ENCODE measurements around the gene FGG. TPM values are rescaled to one million over a fixed set of nuclear protein-coding genes. Genes with fewer than 3 reads are reported as not detected.

Gene FGG
- total and polyA plus RNA-seq, 11 donors: 0.35 to 1.0 (median 0.50) TPM; not detected in 8

DNA sequence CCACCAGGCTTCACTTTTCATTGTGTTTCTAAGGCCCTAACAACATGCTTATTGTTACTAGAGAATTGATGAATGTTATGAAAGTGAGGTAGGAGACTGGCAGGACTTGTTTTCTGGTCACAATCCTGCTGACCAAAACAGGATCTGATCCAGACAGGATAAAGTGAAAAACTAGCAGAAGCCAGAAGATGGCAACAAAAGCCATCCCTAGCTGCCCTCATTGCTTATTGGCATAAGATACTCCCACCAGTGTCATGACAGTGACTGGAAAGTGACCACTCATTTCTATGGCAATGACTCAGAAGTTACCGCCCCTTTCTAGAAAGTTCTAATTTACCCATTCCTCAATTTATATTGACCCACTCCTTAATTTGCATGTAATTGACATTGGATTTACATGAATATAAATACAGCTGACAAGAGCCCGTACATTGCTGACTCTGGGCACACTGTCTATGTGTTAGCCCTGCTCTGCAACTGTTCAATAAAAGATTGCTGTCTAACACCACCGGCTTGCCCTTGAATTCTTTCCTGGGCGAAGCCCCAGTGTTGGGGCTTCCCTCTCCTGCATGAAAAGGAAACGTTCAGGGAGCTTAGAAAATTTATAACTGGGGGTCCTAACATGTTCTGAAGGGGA is 30.0 kb upstream of the FGG start:
- WGBS, 4 donors: 80 to 83% (median 82%) methylated on average over 5 of the region's 5 CpGs

DNA sequence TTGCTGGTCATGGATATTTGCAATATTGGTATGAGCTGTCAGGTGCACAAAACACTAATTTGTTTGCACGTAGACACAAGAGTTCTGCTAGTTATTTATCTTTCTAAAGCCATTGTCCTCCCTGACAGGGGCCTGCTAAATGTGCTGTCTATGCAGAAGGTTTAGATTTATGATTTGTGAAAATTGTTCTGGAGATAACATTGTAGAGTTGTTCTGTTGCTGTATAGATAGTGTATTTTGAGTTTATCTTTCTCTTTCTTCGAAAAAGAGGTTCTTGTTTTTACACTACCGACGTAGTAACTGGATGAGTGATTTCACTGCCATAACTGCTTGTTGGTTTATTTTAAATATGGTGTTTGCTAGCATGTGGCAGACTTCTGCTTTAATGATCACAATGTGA is 28.5 kb upstream of the FGG start:
- DNase-seq: no peak
- intact Hi-C loops (cut with DNase I): no loop called here
- H3K36me3 ChIP-seq: no peaks in the 10 kb centered on the region
- no peak overlapping the region for H3K4me3 ChIP-seq
- no peaks in the 10 kb centered on the region for H3K9me3 ChIP-seq
- TF ChIP-seq POLR2A (IDR thresholded peaks at IDR 0.05): no peak
- TF ChIP-seq, protein P1, sequence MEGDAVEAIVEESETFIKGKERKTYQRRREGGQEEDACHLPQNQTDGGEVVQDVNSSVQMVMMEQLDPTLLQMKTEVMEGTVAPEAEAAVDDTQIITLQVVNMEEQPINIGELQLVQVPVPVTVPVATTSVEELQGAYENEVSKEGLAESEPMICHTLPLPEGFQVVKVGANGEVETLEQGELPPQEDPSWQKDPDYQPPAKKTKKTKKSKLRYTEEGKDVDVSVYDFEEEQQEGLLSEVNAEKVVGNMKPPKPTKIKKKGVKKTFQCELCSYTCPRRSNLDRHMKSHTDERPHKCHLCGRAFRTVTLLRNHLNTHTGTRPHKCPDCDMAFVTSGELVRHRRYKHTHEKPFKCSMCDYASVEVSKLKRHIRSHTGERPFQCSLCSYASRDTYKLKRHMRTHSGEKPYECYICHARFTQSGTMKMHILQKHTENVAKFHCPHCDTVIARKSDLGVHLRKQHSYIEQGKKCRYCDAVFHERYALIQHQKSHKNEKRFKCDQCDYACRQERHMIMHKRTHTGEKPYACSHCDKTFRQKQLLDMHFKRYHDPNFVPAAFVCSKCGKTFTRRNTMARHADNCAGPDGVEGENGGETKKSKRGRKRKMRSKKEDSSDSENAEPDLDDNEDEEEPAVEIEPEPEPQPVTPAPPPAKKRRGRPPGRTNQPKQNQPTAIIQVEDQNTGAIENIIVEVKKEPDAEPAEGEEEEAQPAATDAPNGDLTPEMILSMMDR (IDR thresholded peaks at IDR 0.05): no peak
- H3K4me1 ChIP-seq: no peaks in the 10 kb centered on the region
- ATAC-seq: no peak
- H3K27me3 ChIP-seq: peaks cover 0 to 15% (median 0%) of the 10 kb centered on the region in 9 donors
- WGBS, 4 donors: 52 to 68% (median 60%) methylated on average over 4 of the region's 4 CpGs
- H3K27ac ChIP-seq: no peak overlapping the region

More for the DNA sequence above, 30.0 kb upstream of the FGG start:
- Histone ChIP-seq H3K36me3 (no peaks in the 10 kb centered on the region), H3K4me3 (no peak overlapping the region), H3K27me3 (peaks cover 0 to 21% (median 0%) of the 10 kb centered on the region in 9 donors), H3K9me3 (no peaks in the 10 kb centered on the region), H3K4me1 (no peaks in the 10 kb centered on the region), H3K27ac (no peak overlapping the region)
- TF ChIP-seq POLR2A (IDR thresholded peaks at IDR 0.05): no peak
- TF ChIP-seq, protein P1 (IDR thresholded peaks at IDR 0.05): no peak
- DNase-seq (no peak), ATAC-seq (no peak)
- intact Hi-C loops (cut with DNase I): no loop called here

DNA sequence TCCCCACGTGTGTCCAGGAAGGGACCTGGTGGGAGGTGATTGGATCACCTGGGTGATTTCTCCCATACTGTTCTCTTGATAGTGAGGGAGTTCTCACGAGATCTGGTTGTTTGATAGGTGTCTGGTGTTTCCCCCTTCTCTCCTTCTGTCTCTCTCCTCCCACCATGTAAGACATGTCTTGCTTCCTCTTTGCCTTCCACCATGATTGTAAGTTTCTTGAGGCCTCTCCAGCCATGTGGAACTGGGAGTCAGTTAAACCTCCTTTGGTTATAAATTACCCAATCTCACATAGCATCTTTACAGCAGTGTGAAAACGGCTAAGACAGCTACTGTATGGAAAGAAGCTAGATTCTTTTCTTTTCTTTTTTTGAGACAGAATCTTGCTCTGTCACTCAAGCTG is 21.6 kb upstream of the FGG start:
- no peaks in the 10 kb centered on the region for H3K4me1 ChIP-seq
- TF ChIP-seq POLR2A (IDR thresholded peaks at IDR 0.05): no peak
- TF ChIP-seq, protein P1 (IDR thresholded peaks at IDR 0.05): no peak
- H3K9me3 ChIP-seq: no peaks in the 10 kb centered on the region
- 46 to 57% (median 53%) methylated on average over 3 of the region's 3 CpGs for WGBS, 4 donors
- DNase-seq: no peak
- no peak overlapping the region for H3K27ac ChIP-seq
- H3K4me3 ChIP-seq: no peak overlapping the region
- H3K36me3 ChIP-seq: no peaks in the 10 kb centered on the region
- intact Hi-C loops (cut with DNase I): no loop called here
- no peak for ATAC-seq
- H3K27me3 ChIP-seq: peaks cover 0 to 51% (median 2%) of the 10 kb centered on the region in 9 donors

DNA sequence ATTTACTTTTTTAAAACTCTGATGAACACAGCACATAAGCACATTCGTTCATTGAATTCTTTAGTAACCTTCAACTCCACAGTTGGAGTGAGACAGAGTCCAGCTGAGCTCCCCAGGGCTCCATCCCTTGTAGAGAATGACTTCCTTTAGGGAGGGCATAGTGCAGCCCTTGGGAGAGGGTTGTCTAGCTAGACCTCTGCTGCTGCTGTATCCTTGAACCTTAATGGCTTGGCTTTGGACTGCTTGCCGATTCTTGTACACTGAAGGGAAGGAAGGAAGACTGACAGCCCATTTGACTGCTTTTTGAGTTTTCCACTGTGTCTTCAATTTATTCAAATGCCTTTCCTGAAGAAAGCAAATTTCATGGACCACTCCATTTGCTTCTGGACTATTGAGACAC is 19.4 kb upstream of the FGG start:
- Histone ChIP-seq H3K9me3 (no peaks in the 10 kb centered on the region), H3K27me3 (peaks cover 0 to 62% (median 6%) of the 10 kb centered on the region in 9 donors), H3K4me3 (no peak overlapping the region), H3K4me1 (peaks cover 0 to 6% (median 0%) of the 10 kb centered on the region in 12 donors), H3K36me3 (no peaks in the 10 kb centered on the region), H3K27ac (no peak overlapping the region)
- intact Hi-C loops (cut with DNase I): no loop called here
- ATAC-seq (no peak), DNase-seq (no peak)
- 34 to 62% (median 55%) methylated on average over 2 of the region's 2 CpGs for WGBS, 4 donors
- no peak for TF ChIP-seq POLR2A (IDR thresholded peaks at IDR 0.05)
- TF ChIP-seq, protein P1 (IDR thresholded peaks at IDR 0.05): no peak

Data from heart left ventricle (tissue), 16 donors.